Neural progenitor cell (in vitro differentiated cells): ENCODE results near the gene LRP2BP. TPM values are rescaled to one million over a fixed set of nuclear protein-coding genes. Genes with fewer than 3 reads are reported as not detected.
A peak's percentile ranks its signal among the peaks of the same experiment; 100 is the strongest.

ENCODE experiments used
- DNase-seq: peaks from one replicate; pipeline ENCODE4 v3.0.0-alpha.2; 2016; ENCODE audit warnings: low spot score
- H2AFZ ChIP-seq: fragments of 200-600 bp; sonication (generic); replicated peaks from 2 replicates; pipeline ENCODE4 v1.6.1; 2016; ENCODE audit warnings: antibody characterized with exemption
- H3F3A ChIP-seq: fragments of 200-600 bp; sonication (generic); 2 replicates; pipeline ENCODE4 v1.6.1; 2016; ENCODE audit warnings: antibody characterized with exemption, low read depth
- H3K27ac ChIP-seq: fragments of 200-600 bp; sonication (generic); 2 replicates; pipeline ENCODE4 v1.5.1; 2016; ENCODE audit warnings: mild to moderate bottlenecking
- H3K27me3 ChIP-seq: fragments of 200-600 bp; sonication (generic); 2 replicates; pipeline ENCODE4 v1.6.1; 2016; ENCODE audit warnings: mild to moderate bottlenecking, moderate library complexity
- H3K36me3 ChIP-seq: fragments of 200-600 bp; sonication (generic); 2 replicates; pipeline ENCODE4 v1.5.1; 2016
- H3K4me1 ChIP-seq: fragments of 200-600 bp; sonication (generic); 2 replicates; pipeline ENCODE4 v1.6.1; 2016; ENCODE audit warnings: mixed run types
- H3K4me2 ChIP-seq: fragments of 200-600 bp; sonication (generic); 2 replicates; pipeline ENCODE4 v1.6.1; 2016
- H3K4me3 ChIP-seq: fragments of 200-600 bp; sonication (generic); 2 replicates; pipeline ENCODE4 v1.5.1; 2016
- H3K79me2 ChIP-seq: fragments of 200-600 bp; sonication (generic); 2 replicates; pipeline ENCODE4 v1.6.1; 2016; ENCODE audit warnings: low read depth
- H3K9ac ChIP-seq: fragments of 200-600 bp; sonication (generic); 2 replicates; pipeline ENCODE4 v1.6.1; 2016
- H3K9me3 ChIP-seq: fragments of 200-600 bp; sonication (generic); 2 replicates; pipeline ENCODE4 v1.5.1; 2016; ENCODE audit warnings: low read depth
- H4K20me1 ChIP-seq: fragments of 200-600 bp; sonication (generic); 2 replicates; pipeline ENCODE4 v1.6.1; 2016; ENCODE audit warnings: low read depth
- H3K27ac Mint-ChIP-seq: 3 replicates; pipeline ENCODE4 v1.8.0; 2021; ENCODE audit warnings: mixed read lengths
- H3K27me3 Mint-ChIP-seq: 2 replicates; pipeline ENCODE4 v1.8.0; 2022; ENCODE audit warnings: low read depth, mild to moderate bottlenecking, inconsistent platforms, moderate library complexity, mixed read lengths; ENCODE audit not compliant: insufficient read depth
- H3K36me3 Mint-ChIP-seq: 3 replicates; pipeline ENCODE4 v1.8.0; 2021; ENCODE audit warnings: mixed read lengths
- H3K4me1 Mint-ChIP-seq: 3 replicates; pipeline ENCODE4 v1.8.0; 2021; ENCODE audit warnings: mixed read lengths
- H3K4me3 Mint-ChIP-seq: 3 replicates; pipeline ENCODE4 v1.8.0; 2021; ENCODE audit warnings: mild to moderate bottlenecking, moderate library complexity, mixed read lengths
- H3K9me3 Mint-ChIP-seq: 3 replicates; pipeline ENCODE4 v1.8.0; 2020; ENCODE audit warnings: mixed read lengths
- CTCF ChIP-seq: fragments of 200-600 bp; sonication (generic); IDR thresholded peaks from 2 replicates; pipeline ENCODE4 v1.5.1; 2017; ENCODE audit warnings: antibody characterized with exemption, mild to moderate bottlenecking
- EZH2 ChIP-seq: fragments of 200-600 bp; sonication (generic); IDR thresholded peaks from 2 replicates; pipeline ENCODE4 v1.6.1; 2017; ENCODE audit warnings: antibody characterized with exemption, mild to moderate bottlenecking, moderate library complexity
- EZH2phosphoT487 ChIP-seq: fragments of 200-600 bp; sonication (generic); IDR thresholded peaks from 2 replicates; pipeline ENCODE4 v1.6.1; 2017; ENCODE audit warnings: antibody characterized with exemption
- total RNA-seq: library from RNA; depleted of rRNA; stranded (reverse); fragments of >200 nt; gene quantifications from 2 replicates; pipeline ENCODE4 v1.2.3, GENCODE V29; 2015; ENCODE audit warnings: low replicate concordance

Gene LRP2BP
- total RNA-seq, 1 donor from 2014 or later = 0.69 TPM

DNA sequence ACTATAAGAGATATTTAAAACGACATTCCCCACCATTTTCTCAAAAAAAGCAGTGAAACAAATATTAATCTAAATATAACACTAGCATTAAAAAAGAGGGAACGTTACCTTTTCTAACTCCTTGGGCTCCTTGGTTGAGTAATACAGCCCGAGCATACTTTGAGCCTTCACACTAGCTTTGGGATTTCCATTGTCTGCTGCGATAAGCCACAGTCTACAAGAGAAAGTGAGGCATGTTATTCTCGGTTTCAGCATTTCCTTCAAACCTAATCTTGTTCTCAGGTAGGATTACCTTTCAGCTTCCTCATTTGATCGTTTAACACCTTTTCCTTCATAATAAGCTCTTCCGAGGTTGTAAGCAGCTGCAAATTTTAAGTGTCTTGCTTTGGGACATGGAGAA, 21.7 kb downstream of the LRP2BP start:
- peaks cover 5% of the 10 kb centered on the region for H3K4me1 Mint-ChIP-seq
- H3K4me3 Mint-ChIP-seq = no peak overlapping the region
- H3K4me2 ChIP-seq = no peak overlapping the region
- H3K27ac Mint-ChIP-seq = no peak overlapping the region
- H3K9ac ChIP-seq = no peak overlapping the region
- no peaks in the 10 kb centered on the region for H3K79me2 ChIP-seq
- no peaks in the 10 kb centered on the region for H3K27me3 ChIP-seq
- no peaks in the 10 kb centered on the region for H4K20me1 ChIP-seq
- peaks cover 17% of the 10 kb centered on the region for H3K36me3 Mint-ChIP-seq
- H3K27ac ChIP-seq = no peak overlapping the region
- no peak for TF ChIP-seq EZH2
- TF ChIP-seq EZH2phosphoT487 = no peak
- no peak for TF ChIP-seq CTCF
- H3K4me1 ChIP-seq = peaks cover 11% of the 10 kb centered on the region
- no peak overlapping the region for H2AFZ ChIP-seq
- H3K9me3 Mint-ChIP-seq = no peaks in the 10 kb centered on the region
- no peaks in the 10 kb centered on the region for H3K36me3 ChIP-seq
- no peaks in the 10 kb centered on the region for H3K27me3 Mint-ChIP-seq
- no peak for DNase-seq
- H3K9me3 ChIP-seq = no peaks in the 10 kb centered on the region
- H3F3A ChIP-seq = no peaks in the 10 kb centered on the region
- no peak overlapping the region for H3K4me3 ChIP-seq

- Histone ChIP-seq H3K9me3 (no peaks in the 10 kb centered on the region), H3K4me1 (peaks cover 11% of the 10 kb centered on the region), H3F3A (no peaks in the 10 kb centered on the region), H3K36me3 (no peaks in the 10 kb centered on the region), H2AFZ (no peak overlapping the region), H3K4me2 (no peak overlapping the region), H3K9ac (no peak overlapping the region), H3K27me3 (no peaks in the 10 kb centered on the region), H3K4me3 (no peak overlapping the region), H3K79me2 (no peaks in the 10 kb centered on the region), H4K20me1 (no peaks in the 10 kb centered on the region), H3K27ac (no peak overlapping the region)
- H3K4me1 Mint-ChIP-seq = peaks cover 5% of the 10 kb centered on the region
- no peaks in the 10 kb centered on the region for H3K27me3 Mint-ChIP-seq
- no peak overlapping the region for H3K4me3 Mint-ChIP-seq
- H3K36me3 Mint-ChIP-seq = peaks cover 12% of the 10 kb centered on the region
- no peak for DNase-seq
- no peak overlapping the region for H3K27ac Mint-ChIP-seq
- H3K9me3 Mint-ChIP-seq = no peaks in the 10 kb centered on the region
- TF ChIP-seq CTCF (no peak), EZH2 (no peak), EZH2phosphoT487 (no peak)
Measured at GRCh38 chr4:185371702-185372101, 24.0 kb downstream of the LRP2BP start.

DNA sequence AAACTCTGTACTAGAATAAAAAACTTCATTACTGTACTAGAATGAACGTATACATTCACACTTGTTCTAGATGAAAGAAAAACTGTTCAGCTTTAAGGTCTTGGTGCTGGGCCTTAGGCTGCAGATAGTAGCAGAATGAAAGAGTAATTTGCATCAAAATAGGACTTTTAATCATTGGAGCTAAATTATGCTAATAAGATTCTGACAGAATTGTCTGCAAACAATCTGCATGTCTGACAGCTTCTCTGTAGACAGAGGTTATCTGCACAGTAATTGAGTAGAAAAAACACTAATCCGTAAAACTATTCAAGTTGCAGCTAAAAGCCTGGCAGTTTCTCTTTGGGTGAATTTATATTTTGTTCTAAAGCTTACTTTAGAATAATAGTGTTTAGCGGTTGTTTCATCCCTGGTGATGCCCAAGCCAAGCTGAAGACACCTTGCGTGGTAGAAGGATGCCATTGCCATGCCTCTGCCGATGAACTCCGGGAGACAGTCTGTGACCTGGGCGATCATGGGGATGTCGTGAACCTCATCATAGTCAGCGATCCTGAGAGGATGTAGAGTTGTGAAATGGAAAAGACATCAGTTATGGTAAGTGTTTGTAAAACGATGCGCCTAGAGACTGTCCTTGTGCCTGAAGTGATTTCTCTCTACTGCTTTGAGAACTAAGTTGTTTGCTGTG, 25.3 kb downstream of the LRP2BP start:
- no peaks in the 10 kb centered on the region for H3K36me3 ChIP-seq
- DNase-seq = peak; percentile 16
- no peaks in the 10 kb centered on the region for H3K9me3 Mint-ChIP-seq
- peaks cover 5% of the 10 kb centered on the region for H3K4me1 Mint-ChIP-seq
- H3K27me3 Mint-ChIP-seq = no peaks in the 10 kb centered on the region
- peaks cover 8% of the 10 kb centered on the region for H3K36me3 Mint-ChIP-seq
- peak overlapping the region; percentile 3 for H3K4me3 Mint-ChIP-seq
- H3K9ac ChIP-seq = no peak overlapping the region
- peaks cover 11% of the 10 kb centered on the region for H3K4me1 ChIP-seq
- H3K4me3 ChIP-seq = no peak overlapping the region
- no peaks in the 10 kb centered on the region for H4K20me1 ChIP-seq
- H3K27me3 ChIP-seq = no peaks in the 10 kb centered on the region
- no peak overlapping the region for H3K4me2 ChIP-seq
- H2AFZ ChIP-seq = no peak overlapping the region
- H3K27ac ChIP-seq = no peak overlapping the region
- no peaks in the 10 kb centered on the region for H3K9me3 ChIP-seq
- no peak for TF ChIP-seq EZH2
- no peak for TF ChIP-seq EZH2phosphoT487
- TF ChIP-seq CTCF = no peak
- no peak overlapping the region for H3K27ac Mint-ChIP-seq
- no peaks in the 10 kb centered on the region for H3F3A ChIP-seq
- H3K79me2 ChIP-seq = no peaks in the 10 kb centered on the region
